NCI-H524 (cell line): ENCODE measurements around the gene HOXA5.
A peak's percentile ranks its signal among the peaks of the same experiment; 100 is the strongest.

Source experiments
- DNase-seq, 2 experiments: peaks; one replicate each; lab custom pipeline; 2025; lab: John Stamatoyannopoulos, UW

Gene HOXA5

DNA sequence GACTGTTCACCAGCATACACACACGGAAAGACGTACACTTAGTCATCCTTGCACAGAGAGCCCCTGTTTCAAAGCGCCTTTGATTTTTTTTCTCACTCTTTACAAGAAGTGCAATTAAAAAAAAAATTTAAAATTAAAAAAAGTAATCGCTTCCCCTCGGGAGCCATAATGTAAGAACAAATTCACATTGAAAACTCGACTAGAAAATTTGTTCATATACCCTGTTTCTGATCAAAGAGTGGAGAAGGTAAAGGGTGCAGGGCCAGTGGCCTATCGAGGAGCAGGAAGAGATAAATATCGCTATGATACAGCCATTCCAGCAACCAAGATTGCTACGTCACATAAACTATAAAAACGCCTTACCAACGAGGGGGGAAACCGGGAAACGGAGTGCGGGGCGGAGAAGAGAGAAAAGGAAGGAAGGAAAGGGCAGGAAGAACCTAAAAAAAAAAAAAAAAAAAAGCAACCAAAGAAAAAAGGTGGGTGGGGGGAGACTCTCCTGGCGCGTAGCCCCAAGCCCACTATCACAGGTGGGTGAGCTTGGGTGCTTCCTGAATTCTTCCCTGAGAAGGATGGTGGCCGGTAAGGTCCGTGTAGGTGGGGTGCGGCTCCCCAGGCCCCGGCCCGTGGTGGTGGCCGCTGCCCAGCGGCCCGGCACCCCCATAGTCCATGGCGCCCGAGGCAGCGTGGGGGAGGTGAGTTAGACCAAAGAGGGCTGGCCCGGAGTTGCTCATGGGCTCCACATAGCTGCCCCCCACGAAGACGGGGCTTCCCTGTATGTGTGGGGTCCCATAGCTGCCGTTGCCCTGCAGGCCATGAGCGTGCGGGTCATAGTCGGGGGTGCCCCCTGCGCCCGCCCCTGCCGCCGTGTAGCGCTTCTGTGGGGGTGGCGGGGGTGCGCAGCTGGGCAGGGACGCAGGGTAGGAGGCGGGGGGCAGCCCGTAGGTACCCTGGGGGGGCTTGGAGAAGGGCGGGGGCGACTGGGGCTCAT lies 35.8 kb downstream of the HOXA5 start:
- no peak for DNase-seq

DNA sequence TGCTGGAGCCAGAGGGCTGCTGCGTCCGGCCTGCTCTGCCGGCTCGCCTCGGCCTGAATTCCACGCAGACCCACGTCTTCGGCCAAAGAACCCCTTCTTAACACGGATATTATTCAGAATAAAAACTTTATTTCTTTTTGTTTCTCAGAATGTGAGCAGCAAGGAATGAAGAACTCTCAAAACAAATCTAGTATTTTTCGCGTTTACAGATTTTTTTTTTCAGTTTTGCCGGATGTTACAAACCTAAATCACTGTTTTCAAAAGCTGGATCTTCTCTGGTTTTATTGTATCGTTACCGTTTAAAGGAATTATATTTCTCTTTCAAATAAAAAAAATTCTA lies 36.6 kb downstream of the HOXA5 start:
- no peak for DNase-seq

DNA sequence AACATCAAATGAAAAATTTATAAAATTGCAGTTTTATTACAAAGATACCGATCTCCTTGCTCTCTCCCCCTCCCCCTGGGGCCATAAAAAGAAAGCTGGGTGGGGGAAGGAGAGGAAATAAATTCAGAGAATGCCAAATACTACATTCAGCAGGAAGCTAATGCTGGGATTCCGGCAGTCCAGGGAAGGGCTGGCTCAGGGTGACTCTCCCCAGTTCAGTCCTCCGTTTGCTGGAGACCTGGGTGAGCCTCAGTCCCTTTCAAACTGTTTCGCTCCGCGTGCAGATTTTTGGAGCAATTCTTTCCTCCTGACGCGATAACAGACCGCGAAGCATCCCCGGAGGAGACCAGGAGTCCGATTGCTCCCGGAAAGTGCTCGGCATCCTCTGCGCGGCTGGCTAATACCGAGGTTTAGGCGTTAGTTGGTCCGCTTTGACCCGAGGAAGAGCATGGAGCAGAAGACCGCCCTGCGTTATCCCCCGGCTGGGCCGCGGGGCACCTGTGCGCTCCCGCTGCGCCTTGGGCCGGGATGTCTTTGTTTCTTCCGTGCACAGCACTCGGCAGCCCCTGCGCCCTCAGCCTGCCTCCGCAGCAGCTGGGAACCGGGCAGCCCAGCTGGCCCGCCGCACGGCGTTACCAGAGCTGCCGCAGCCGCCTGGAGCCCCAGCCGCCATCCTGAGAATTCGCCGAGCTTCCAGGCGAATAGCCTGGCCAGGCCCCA lies 37.1 kb downstream of the HOXA5 start:
- DNase-seq, result peak; percentile 13 to 36

DNA sequence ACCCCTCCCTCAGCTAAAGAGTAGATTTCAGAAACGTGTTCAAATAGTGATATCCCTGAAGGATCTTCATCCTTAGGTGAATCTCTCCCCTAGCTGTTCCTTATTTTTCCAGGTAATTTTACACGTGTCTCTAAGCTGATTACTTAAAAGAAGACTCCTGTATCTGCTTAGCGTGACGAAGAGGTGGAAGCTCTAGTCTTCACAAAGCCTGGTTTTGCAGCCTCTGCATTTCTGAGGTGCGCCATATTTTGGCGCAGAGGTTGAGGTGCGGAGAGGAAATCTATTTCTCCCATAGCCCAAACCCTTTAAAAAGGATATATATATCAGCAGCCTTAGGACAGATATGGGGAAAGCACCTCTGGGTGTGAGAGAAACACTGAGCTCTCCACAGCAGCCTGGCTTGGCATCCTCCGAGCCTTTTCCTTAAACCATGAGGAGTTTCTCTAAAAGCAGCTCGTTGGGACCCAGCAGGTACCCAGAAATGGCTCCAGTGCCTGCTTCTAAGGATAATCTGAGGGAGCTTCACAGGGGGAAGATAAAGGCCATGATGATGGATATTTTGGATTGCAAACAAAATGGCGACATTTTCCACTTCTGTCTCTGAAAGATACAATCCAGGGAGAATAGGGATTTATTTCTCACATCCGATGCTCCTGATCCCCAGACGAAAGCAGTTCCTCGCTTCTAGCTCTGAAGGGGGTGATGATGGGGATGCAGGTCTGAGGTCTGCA lies 38.0 kb downstream of the HOXA5 start:
- DNase-seq, result no peak

DNA sequence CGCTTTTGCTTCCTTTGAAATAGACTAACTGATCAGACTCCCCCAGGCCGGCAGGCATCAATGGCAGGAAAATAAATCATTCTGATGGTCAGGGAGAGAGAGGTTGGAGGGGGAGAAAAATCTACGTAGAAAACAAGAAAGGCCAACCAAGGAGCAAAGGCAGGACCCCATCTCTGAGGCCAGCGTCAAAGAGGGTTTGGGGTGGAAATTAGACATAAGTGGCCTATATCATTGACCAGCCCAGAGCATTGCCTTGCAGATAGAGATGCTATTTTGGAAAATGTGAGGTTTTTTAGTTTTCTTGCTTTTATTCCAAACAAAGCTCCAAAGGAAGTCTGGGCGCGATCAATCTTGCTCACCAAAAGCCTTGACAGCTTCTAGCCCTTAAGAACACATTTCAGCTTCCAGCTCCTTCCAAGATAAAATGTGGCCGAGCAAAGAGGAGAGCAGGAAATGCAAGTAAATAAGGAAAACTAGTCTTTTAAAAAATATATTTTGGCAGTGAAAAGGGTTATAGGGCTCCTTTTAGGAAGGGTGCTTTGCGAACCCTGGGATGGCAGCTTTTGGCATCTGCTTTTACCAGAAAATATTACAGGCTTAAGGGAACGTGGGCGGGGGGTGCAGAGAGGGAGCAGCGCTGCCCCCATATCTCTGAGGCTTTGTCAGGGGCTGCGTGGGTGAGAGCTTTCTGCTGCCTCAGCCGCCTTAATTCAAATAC lies 39.0 kb downstream of the HOXA5 start:
- DNase-seq, result no peak

DNA sequence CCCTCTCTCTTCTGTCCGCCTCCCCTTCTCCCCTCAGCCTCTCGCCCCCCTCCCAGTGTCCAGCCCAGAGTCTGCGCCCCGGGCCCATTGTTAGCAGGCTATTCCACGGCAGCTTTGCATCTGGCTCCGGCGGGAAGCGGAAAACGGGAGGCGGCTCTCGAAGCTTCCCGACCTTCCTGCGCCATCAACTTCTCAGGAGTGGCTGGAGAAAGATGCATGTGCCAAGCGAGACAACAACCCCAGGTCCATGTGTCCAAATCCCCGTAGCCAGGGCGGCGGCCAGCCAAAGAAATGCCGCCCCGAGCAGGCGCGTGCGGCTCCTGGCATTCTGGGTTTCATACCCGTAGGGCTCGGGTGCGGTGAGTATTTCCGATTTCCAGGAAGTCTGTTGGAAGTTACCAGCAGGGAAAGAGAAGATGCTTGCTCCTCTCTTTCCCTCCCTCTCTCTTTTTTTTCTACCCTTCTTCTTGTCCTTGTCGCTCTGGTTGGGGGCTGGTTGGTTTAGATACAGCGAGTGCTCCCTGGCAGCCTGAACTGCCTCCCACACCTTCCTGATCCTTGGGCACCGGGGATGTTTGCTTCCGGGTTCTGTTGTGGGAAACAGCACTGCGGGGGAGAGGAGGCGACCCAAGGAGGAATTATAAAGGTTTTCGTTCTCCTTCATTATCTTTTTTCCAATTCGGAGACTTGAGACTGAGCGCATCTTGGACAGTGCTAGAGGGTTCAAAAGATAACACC lies 39.8 kb downstream of the HOXA5 start:
- no peak for DNase-seq

DNA sequence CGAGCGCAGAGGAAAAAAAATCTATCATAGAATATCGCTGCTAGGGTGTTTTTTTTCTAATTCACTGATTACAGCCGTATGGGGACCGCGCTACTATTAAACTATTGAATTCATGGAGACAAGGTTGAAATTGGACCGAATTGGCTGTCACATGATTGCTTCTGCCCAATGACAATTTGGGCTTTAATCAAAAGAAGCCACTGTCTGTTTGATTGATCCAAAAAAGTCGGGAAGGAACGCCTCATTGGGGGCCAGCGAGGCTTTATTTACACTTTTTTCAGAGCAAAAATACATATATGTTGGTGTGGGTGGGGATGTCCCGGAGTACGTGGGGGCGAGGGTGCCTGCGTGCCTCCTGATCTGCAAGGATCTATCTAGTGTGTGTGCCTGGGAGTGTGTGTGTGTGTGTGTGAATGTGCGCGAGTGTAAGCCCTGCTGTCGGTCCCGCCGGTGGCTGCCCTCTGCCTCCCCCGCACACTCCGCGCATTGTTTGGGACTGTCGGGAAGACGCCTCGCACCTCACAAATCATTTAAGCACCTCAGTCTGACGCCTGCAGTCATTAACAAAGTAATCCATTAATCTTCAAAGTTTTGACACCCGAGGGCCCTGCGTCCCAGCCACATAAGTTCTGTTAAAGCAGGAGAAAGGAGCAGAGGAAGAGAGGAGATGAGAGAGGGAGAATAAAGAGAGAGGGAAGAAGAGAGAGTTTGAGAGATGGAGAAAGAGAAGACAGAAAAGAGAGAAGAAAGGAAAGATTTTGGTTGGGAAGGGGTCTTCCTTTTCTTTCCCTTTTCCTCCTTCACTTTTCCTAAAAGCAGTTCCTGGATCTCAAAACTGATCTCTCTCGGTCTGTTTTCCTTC lies 40.7 kb downstream of the HOXA5 start, which contains the start of gene HOXA2:
Gene HOXA2 (minus strand): TSS at position 103 of the 862 bp plus-strand sequence. CDS start 183 bp downstream, outside the sequence.
- no peak for DNase-seq

DNA sequence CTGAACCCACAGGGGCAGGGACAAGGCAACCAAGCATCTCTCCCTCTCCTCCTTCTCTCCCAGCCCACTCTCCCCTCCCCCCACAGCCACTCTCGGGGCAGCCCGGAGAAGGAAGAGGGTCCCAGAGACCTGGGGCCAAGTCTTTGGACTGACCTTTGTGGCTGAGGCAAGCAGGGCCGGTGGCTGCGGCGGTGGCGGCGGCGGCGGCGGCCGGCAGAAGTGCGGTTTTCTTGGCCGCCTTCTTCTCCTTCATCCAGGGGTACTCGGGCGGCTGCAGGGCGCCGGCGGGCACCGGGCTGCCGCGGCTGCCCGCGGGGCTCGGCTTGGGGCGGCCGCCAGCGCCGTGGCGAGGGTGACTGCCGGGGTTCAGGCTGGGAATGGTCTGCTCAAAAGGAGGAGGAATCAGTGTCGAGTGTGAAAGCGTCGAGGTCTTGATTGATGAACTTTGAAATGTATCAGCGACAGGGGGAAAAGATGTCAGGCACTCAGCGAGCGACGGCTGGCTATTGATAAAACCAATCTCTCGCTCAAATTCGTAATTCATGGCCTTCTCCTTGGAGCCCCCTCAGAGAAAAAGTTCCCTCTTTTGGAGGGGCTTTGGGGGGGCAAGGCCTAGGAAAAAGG lies 41.4 kb downstream of the HOXA5 start:
- no peak for DNase-seq

DNA sequence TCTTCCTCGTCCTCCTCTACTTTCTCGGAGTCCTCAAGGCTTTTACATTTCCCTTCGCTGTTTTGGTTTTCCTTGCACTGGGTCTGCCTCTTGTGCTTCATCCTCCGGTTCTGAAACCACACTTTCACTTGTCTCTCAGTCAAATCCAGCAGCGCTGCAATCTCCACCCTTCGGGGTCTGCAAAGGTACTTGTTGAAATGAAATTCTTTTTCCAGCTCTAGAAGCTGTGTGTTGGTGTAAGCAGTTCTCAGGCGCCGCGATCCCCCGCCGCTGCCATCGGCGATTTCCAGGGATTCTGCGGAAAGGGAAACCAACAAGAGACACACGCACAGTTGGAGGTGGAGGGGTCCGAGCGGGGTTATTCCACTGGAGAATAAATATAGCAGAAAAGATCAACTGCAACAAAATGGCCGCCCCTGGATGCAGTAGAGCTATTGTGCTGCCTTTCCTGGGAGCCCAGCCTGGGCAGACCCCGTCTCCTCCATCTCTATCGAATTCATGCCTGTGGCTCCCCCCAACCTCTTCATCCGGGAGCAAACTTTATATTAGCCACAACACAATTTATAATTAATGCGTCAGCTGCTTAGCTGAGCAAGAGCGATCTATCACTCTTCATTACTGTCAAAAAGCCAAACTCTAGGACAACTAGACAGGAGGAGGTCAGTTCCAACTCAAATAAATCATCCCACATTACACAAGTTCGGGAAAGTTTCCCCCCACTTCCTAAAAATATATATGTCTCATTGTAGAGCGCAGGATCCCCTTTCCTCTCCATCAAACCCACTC lies 42.1 kb downstream of the HOXA5 start:
- no peak for DNase-seq

DNA sequence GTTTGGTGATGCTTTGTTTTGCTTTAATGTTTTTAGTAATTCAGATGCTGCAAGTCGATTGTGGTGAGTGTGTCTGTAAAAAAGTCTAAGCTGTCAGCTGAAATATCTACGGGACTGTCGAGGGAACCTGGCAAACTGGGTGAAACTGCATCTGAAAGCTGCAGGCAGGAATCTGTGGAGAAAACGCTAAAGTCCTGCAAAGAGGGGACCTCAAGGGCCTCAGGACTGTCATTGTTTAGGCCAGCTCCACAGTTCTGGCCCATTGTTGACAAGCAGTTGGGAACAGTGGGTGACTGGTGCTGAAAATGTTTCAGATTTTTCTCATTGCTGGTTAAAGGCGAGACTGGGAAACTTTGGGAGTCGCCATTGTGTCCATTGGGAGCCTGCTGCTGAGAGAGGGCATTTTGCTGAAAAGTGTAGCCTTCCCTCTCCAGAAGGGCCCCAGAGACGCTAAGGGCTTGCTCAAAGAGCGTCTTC lies 42.7 kb downstream of the HOXA5 start:
- DNase-seq, result no peak

DNA sequence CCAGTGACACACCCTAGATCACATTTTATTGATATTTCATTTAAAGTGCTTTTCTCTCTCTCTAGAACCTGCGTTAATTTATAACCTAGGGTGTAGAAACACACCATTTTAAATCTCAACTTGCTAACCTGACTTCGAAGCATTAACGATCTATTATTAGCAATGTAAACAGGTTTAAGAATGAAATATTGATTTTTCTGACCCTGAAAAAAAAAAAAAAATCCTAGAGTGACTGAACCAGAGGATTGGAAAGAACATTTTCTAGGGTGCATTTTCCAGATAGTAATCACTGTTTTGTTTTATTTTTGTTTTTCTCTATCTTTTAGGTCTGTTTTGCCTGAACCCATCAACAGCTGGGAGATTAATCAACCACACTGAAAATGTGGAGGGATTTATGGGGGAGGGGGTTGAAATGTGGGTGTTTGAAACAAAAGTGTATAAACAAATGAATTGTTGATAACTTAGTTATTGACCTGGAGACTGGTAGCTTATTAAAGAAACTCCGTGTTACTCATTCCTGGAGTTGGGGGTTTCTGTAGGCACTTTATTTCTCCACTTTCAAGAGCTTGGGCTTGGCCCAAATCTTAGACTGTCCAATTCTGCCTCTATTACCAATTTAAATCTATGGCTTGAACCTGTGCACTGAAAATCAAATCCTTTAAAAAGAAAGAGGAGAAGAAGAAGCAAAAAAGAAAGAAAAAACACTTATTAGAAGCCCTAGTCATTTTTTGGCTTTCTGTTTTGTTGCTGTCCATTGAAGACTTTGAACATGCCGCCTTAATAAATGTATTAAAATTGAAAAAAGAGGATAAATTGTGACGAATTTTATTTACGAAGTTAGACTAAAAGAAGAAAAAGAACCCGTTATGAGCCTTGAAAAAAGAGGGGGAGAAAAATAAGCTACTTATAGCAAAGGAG lies 43.8 kb downstream of the HOXA5 start:
- DNase-seq, result no peak

DNA sequence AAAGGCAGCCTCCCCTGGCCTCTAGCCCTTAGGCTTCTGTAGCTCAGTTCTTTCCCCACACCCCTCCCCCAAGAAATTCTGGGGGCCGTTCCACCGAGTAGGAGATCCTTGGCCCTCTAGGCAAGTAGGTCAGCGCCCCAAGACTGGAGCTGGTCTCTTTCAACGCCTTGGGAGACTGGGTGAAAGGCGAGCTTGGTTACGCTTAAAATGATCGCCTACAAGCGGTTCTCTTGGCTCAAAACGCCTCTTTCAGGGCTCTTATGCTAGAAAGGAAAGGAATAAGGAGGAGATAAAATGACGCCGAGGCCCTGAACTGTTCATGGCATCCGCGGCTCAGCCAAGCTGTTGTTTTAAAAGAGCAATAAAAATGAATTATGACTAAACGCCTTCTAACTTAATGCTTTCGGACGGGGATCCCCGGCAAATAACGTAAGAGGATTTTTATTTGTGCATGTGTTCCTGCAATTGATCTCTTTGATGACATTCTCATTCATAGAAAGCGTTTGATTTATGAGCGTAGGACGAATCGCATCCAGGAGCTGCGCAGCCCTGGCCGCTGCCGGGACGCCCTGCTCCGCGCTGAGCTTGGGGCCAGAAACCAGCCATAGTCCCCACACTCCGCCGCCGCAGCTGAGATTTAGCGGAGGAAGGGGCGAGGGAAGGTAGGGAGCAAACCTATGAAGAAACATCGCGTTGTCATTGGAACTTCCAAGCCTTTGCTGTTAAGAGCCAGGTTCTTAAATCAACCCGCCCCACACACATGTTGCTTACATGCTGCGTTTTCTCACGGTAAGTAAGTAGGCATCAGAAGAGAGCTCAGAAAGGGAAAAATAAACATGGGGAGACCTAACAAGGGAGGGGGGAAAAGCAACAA lies 44.7 kb downstream of the HOXA5 start:
- no peak for DNase-seq

DNA sequence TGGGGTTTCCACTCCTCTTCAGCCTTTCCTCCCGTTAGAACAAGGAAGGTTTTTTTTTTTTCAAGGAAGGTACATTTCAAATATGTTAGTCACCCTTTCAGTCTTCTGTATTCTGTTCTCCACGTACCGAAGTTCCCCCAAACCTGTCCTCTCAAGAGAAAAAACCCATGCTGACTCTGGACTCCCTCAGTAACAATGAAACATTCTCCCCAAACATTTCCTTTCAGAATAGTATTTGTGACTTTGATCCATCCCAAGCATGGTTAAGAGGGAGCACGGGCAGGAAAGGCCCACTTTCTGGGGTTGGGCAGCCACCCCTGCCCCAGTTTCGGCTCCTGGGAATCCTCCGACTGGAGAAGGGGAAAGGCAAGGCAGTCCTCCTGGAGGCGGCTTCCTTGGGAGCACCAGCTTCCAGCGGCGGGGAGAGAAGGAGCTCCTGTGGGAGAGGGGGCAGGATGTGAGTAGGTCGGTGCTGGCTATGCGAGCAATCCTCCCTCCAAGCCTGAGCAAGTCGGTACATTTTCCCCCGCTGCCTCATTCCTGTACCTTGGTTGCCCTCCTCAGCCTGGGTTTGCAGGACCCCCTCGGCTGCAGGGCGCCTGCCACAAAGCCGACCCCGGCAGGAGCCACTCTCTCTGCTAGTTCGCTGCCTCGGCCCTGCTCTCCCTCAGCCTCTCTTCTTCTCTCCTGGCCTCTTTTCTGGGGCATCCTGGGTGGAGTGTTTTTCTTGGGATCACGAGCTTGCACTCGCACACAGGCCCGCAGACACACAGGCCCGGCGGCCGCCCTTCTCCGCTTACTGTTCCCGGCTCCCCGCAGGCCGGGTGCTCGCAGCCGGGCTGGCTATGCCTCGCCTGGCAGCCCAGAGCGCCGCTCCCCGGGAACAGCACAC lies 45.5 kb downstream of the HOXA5 start:
- no peak for DNase-seq

DNA sequence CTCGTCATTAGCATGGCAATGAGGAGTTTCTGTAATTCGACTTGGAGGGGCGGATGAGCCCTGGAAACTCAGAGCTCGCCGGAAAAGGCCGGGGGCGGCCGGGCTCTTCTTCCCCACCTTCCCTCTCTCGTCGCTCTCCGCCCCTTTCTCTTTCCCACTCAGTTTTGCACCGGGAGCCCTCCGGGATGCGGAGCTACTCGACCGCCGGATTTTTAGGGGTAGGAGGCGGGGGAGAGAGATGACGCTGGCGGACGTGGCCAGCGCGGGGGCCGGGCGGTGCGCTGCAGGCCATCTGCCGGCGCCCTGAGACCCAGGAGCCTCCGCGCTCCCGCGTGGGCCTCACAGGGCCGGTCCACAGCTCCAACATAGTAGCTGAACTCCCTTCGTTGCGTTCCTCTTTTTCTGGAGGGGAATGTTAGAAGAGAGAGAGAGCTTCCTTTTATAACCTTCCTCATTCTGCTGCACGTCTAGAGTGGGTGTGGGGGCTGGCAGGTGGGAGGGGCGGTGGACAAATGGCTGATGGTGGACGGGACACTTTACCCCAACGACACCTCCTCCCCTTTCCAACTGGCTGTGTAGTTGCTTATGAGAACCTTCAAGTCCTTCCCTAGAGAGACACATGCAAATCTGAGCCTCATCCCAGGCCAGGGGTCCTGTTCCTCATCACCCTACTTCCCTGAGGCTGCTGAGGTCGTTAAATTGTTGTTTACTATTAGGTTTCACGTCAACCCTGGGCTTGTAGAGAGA lies 46.5 kb downstream of the HOXA5 start:
- peak in 1 of 2 experiments; percentile 26 for DNase-seq
